HG02938 (cell line): ENCODE results near the gene CMAS.

ENCODE experiments used
- ATAC-seq: cut with Tn5 transposase; IDR thresholded peaks from one replicate; pipeline ENCODE4 v1.9.1; 2021; ENCODE audit warnings: mild to moderate bottlenecking, moderate library complexity; ENCODE audit not compliant: unreplicated experiment

The CMAS gene

DNA sequence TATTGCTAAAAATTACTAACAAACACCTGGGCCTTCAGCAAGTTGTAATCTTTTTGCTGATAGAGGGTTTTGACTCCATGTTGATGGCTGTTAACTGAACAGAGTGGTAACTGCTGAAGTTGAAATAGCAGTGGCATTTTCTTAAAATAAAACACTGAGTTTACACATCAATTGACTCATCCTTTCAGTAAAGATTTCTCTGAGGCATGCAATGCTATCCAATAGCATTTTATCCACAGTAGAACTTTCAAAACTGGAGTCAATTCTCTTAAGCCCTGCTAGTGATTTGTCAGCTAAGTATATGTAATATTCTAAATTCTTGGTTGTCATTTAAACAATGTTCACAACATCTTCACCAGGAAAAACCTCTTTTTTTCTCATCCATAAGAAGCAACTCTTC, 59.5 kb downstream of the CMAS start:
- ATAC-seq = no peak

DNA sequence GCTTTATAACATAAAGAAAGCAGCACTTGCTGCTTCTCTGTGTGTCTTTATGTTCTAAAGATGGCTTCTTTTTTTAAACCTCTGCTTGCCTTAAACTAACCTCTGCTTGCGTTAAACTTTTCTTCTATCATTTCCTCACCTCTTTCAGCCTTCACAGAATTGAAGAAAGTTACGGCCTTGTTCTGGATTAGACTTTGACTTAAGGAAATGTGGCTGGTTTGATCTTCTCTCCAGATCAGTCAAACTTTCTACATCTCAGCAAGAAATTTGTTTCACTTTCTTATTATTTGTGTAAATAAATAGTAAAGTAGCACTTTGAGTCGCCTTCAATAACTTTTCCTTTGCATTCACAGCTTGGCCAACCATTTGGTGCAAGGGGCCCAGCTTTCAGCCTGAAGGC, 64.2 kb downstream of the CMAS start:
- no peak for ATAC-seq
